ENCODE results near the gene TNIP3.

TNIP3 gene

DNA sequence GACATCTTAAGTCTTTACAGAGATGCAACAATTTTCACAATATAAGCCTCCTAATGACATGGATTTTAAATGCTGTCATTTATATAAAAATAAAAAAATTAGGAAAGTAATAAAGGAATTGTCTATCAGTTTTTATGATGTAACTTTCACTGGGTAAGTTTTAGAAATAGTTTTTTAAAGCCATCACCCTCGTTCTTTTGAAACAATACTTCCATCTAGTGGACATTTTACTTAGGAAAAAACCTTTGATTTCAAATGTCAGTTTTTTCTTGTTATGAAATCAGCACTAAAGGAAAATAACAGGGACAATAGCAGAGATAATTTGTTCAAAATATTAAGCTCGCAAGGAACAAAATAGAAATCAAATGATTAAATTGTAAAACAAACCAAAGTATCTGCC is 67.5 kb downstream of the TNIP3 start:
- TF ChIP-seq TAF1 (IDR thresholded peaks at IDR 0.05; ENCODE audit: borderline replicate concordance, low read depth, low read length) (no peak), POLR2AphosphoS5 (IDR thresholded peaks at IDR 0.05; ENCODE audit: low read depth, low read length) (no peak), POLR2A (IDR thresholded peaks at IDR 0.05; ENCODE audit: low read depth, low read length) (no peak)
- no peak for FAIRE-seq
- DNase-seq (ENCODE audit: insufficient read length), result no peak

DNA sequence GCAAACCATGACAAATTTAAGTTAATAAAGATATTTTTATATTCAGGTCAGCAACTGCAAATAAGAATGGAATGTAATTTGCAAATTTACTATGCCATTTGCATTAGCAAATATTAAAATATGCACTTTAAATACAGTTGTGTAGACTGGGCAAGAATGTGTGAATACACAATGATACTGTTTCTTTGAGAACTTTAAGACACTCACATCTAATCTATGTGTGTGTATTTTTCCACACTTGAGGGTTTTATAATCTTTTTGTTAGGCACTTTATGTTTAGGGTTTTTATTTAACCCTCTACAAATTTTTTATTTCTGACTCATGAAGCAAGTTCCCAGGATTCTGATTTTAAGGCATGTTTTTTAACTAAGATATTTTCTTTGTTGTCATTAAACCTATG is 67.9 kb downstream of the TNIP3 start:
- no peak for FAIRE-seq
- no peak for DNase-seq (ENCODE audit: insufficient read length)
- TF ChIP-seq TAF1 (IDR thresholded peaks at IDR 0.05; ENCODE audit: borderline replicate concordance, low read depth, low read length), result no peak
- TF ChIP-seq POLR2AphosphoS5 (IDR thresholded peaks at IDR 0.05; ENCODE audit: low read depth, low read length), result no peak
- TF ChIP-seq POLR2A (IDR thresholded peaks at IDR 0.05; ENCODE audit: low read depth, low read length), result no peak

DNA sequence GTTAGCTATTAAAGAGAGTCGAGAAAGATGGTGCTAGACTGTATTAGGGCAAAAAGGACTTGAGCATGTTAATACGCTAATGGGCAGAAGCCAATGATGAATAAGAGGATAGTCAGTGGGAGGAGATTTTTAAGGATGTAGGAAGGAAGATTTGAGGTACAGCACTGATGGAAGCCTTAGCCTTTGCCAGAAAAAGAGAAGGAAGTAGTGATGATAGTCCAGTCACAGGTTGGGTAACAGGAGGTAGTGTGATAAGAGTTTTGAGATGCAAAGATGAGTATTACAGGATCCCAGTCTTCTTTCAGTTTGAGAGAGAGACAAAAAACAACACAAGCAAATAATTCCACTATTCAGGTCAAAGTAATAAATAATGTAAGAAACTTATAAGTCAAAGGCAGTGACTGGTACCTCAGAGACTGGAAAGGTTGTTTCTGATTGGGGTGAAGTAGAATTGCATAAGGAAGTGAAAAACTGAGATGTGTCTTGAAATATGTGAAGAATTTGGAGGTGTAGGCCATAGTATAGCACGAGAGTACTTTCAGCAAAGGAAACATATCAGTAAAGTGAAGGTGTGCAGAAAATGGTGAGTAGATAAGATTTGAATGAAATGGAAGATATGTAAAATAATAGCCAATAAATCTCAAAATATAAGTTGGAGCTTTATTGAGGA is 69.7 kb downstream of the TNIP3 start:
- DNase-seq (ENCODE audit: insufficient read length) (no peak), FAIRE-seq (no peak)
- TF ChIP-seq POLR2A (IDR thresholded peaks at IDR 0.05; ENCODE audit: low read depth, low read length), result no peak
- no peak for TF ChIP-seq POLR2AphosphoS5 (IDR thresholded peaks at IDR 0.05; ENCODE audit: low read depth, low read length)
- no peak for TF ChIP-seq TAF1 (IDR thresholded peaks at IDR 0.05; ENCODE audit: borderline replicate concordance, low read depth, low read length)

DNA sequence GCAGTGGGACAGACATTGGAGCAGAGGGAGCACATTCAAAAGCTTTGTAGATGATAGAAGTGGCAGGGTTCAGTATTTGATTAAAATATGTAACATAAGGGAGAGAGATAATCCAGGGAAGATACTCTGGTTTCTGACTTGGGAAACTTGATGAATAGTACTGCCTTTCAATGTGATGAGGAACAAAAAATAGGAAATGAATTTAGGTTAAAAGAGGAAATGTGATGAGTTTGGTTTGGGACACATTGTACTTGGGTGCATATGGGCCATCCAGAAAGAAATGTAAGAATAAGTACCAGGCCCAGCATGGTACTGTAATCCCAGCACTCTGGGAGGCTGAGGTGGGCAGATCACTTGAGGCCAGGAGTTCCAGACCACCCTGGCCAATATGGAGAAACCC is 70.9 kb downstream of the TNIP3 start:
- DNase-seq (ENCODE audit: insufficient read length) (no peak), FAIRE-seq (no peak)
- TF ChIP-seq POLR2A (IDR thresholded peaks at IDR 0.05; ENCODE audit: low read depth, low read length) (no peak), TAF1 (IDR thresholded peaks at IDR 0.05; ENCODE audit: borderline replicate concordance, low read depth, low read length) (no peak), POLR2AphosphoS5 (IDR thresholded peaks at IDR 0.05; ENCODE audit: low read depth, low read length) (no peak)

DNA sequence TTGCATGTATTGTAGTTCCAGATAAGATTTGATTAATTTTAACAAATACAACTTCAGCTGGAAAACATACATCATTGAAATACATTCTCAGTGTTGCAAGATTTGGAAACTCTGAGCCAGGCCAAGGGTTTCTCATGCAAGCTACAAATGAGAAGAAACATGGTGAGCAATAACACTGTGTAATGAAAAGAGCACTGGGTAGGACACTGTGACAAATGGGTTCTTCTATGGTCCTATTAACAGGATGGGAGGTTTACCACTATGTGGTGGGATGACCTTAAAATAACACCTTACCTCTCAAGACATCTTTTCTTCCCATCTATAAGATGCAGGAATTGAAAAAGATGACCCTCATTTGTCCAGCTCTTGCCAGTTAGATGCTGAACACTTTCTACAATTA is 72.2 kb downstream of the TNIP3 start:
- no peak for FAIRE-seq
- DNase-seq (ENCODE audit: insufficient read length), result no peak

DNA sequence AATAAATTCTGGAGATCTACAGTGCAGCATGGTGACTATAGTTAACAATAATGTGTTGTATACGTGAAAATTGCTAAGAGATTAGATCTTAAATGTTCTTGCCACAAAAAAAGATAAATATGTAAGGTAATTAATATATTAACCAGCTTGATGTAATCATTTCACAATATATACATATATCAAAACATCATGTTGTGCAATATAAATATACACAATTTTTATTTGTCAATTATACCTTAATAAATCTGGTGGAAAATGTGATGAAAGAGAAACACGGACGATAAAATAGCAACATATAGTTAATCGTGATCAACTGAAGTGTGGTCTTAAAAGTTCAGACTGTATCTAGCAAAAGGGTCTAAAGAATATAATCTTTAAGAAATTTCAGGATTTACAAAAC is 75.3 kb downstream of the TNIP3 start:
- TF ChIP-seq POLR2A (IDR thresholded peaks at IDR 0.05; ENCODE audit: low read depth, low read length) (no peak), TAF1 (IDR thresholded peaks at IDR 0.05; ENCODE audit: borderline replicate concordance, low read depth, low read length) (no peak), POLR2AphosphoS5 (IDR thresholded peaks at IDR 0.05; ENCODE audit: low read depth, low read length) (no peak)
- FAIRE-seq (no peak), DNase-seq (ENCODE audit: insufficient read length) (no peak)

More for the DNA sequence above, 72.2 kb downstream of the TNIP3 start:
- TF ChIP-seq POLR2A (IDR thresholded peaks at IDR 0.05; ENCODE audit: low read depth, low read length), result no peak
- no peak for TF ChIP-seq POLR2AphosphoS5 (IDR thresholded peaks at IDR 0.05; ENCODE audit: low read depth, low read length)
- TF ChIP-seq TAF1 (IDR thresholded peaks at IDR 0.05; ENCODE audit: borderline replicate concordance, low read depth, low read length), result no peak

All from GM12892 (cell line).